ENCODE data around the gene ERICH4.
A peak's percentile ranks its signal among the peaks of the same experiment; 100 is the strongest.
"Not testable (repeated sequence)": the region's sequence is repeated elsewhere in the genome, so short reads cannot be mapped to it uniquely, and the experiment has no call there.

Gene ERICH4

GRCh38 chr19:41414461-41414860 is 28.5 kb upstream of the ERICH4 start:
- no peak for DNase-seq (ENCODE audit: low read depth)

DNA sequence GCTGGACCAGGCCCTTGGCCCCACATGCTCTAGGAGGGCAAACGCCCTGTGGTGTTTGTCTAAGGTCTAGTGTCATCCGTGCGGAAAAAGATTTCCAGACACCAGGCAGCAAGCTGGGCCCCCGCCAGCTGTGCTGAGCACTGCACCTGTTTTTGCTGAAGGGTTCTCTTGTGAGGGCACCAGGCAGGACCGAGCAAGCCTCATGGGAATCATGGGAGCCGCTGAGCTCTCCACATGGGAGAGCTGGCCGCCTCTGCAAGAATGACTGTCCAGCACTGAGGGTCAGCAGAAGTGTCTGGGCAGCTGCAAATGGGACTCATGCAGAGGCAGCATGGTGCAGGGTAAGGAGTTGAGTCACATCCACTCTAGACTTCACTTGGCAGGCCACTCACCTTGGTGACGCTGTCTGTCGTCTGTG is 27.8 kb upstream of the ERICH4 start:
- DNase-seq (ENCODE audit: low read depth): no peak

DNA sequence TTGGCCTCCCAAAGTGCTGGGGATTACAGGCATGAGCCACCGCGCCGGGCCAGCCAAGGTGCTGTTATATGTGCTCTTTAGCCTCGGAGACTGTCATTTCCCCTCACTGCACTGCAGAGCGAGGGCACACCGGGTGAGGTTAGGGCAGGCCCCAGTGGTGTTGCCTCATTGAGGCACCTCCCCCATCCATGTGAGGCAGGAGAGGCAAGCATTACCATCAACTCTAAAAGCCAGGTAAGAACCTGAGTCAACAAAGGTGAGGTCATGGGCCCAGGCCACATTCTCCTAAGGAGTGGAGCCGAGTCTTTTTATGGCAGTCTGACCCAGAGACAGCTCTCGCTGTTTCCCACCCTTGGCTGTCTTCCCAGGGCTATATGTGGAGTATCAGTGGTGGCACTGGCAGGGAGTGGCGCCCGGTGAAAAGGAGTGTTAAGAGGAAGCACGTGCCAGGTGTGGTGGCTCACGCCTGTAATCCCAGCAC is 26.7 kb upstream of the ERICH4 start:
- no peak for DNase-seq (ENCODE audit: low read depth)

DNA sequence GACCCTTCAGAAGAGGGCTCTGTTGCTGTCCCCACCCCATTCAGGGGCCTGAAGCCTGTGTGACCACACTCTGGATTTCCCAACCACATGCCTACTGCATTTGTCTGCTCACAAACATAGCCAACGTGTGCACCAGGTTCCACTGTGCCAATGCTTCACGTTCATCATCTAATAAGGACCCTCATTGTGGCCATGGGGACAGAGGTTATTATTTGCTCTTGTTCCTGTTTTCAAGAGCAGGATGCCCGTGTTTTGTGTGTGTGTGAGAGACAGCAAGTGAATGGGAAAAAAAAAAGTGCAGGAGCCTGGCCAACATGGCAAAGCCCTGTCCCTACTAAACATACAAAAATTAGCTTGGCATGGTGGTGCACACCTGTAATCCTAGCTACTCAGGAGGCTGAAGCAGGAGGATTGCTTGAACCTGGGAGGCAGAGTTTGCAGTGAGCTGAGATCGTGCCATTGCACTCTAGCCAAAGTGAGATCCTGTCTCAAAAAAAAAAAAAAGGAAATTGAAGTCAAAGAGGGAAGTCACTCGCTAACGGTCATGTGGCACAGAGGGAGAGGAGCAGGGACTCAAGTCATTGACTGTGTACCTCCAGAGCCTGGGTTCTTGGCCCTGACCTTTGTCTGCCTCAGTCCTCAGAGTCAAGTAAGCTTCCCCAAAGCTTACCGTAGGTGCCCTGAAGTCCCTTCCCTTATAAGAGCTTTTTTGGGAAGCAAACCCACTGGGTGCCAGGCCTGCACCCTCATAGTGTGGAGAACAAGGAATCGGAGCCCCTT is 22.7 kb upstream of the ERICH4 start:
- no peak for DNase-seq (ENCODE audit: low read depth)

GRCh38 chr19:41421314-41421713 is 21.6 kb upstream of the ERICH4 start:
- no peak for DNase-seq (ENCODE audit: low read depth)

DNA sequence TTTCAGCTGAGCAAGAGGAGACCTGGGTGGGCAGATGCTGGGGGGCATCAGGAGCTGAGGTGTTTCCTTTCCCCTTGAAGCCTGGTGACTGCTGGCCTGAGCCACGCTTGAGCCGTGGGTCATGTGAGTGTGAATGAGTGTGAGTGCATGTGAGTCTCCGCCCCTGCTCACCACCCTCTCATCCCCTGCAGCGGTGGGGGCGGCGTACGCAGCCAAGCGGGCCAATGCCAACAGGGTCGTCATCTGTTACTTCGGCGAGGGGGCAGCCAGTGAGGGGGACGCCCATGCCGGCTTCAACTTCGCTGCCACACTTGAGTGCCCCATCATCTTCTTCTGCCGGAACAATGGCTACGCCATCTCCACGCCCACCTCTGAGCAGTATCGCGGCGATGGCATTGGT is 21.0 kb upstream of the ERICH4 start:
- no peak for DNase-seq (ENCODE audit: low read depth)

DNA sequence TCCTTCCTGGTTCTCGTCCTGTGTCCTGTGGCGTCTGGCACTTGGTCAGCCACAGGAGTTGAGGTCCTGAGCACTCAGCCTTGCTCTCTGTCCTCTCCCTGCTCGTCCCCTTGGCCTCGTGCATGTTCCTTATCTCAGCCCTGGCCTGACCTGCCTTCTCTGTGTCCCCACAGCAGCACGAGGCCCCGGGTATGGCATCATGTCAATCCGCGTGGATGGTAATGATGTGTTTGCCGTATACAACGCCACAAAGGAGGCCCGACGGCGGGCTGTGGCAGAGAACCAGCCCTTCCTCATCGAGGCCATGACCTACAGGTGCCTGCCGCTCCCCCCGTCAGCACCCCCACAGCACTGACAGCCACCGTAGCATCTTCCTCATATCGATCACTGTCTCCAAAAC is 20.5 kb upstream of the ERICH4 start:
- no peak for DNase-seq (ENCODE audit: low read depth)

DNA sequence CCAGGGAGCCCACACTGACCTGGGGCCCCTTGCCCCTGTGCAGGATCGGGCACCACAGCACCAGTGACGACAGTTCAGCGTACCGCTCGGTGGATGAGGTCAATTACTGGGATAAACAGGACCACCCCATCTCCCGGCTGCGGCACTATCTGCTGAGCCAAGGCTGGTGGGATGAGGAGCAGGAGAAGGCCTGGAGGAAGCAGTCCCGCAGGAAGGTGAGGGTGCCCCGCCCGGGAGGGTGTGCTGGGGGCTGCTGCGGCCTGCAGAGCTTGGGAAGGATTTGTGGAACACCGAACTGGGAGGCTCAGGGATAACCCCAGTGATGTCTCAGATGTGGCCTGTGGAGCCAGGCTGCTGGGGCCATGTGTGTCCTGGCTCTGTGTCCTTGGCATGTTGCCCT is 20.0 kb upstream of the ERICH4 start:
- DNase-seq (ENCODE audit: low read depth): no peak

- DNase-seq (ENCODE audit: low read depth): no peak
These were observed 18.4 kb upstream of the ERICH4 start for GRCh38 chr19:41424335-41425173.

- no peak for DNase-seq (ENCODE audit: low read depth)
These were observed 17.5 kb upstream of the ERICH4 start for GRCh38 chr19:41425174-41426115.

GRCh38 chr19:41426116-41426841 is 16.7 kb upstream of the ERICH4 start:
- DNase-seq (ENCODE audit: low read depth): no peak

DNA sequence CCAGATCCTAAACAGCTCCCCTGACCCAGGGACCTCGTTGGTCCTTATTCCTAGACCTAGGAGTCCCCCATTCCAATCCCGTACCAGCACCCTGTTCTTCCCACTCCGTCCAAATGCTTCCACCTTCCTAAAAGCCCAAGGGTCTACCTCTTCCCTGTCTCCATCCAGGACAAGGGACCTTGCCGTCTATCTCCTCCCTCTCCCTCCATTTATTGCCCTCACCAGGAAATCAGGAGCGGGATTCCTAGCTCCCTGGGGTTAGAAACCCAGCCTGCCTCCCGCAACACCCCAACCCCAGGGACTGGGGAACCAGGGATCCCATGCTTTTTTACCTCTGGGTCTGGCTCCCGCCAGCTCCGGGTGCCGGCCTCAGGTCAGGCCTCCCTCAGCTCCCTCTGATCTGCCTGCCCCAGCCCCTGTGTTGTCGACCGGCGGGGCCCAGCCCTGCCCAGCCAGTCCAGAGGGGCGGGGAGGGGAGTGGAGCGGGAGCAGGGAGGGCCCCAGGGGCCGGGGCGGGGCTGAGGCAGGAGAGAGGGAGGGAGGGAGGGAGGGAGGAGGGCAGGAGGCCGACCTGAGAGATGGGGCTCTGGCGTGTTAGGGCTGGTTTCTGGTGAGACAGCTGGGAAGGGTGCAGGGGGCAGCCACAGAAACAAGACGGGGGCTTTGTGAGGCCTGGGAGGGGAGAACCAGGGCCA is 15.9 kb upstream of the ERICH4 start, which contains the start of gene B3GNT8:
B3GNT8 (minus strand) TSS at position 423 of the 695 bp plus-strand sequence. CDS start 596 bp downstream, outside the sequence.
- peak; percentile 23 for DNase-seq (ENCODE audit: low read depth)

- DNase-seq (ENCODE audit: low read depth): peak; percentile 12
These were observed 15.1 kb upstream of the ERICH4 start for GRCh38 chr19:41427647-41428480.

- no peak for DNase-seq (ENCODE audit: low read depth)
These were observed 14.5 kb upstream of the ERICH4 start for GRCh38 chr19:41428481-41428859.

DNA sequence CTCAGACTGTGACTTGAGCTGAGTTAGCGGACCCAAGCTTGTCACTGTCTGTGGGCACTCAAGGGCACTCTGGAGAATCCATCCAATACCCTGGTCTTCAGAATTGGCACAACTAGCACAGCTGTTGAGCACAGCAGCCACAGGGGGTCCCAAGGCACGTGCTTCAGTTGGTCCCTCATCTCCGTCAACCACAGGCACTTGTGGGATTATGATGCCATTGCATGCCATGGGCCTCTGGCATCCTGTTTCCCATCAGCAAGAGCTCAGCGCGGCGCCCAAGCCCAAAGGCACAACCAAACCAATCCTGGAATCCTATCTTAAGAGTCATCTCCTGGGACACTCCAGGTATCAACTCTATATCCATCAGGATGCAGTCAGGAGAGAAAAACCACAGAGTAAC is 12.0 kb upstream of the ERICH4 start:
- no peak for DNase-seq (ENCODE audit: low read depth)

DNA sequence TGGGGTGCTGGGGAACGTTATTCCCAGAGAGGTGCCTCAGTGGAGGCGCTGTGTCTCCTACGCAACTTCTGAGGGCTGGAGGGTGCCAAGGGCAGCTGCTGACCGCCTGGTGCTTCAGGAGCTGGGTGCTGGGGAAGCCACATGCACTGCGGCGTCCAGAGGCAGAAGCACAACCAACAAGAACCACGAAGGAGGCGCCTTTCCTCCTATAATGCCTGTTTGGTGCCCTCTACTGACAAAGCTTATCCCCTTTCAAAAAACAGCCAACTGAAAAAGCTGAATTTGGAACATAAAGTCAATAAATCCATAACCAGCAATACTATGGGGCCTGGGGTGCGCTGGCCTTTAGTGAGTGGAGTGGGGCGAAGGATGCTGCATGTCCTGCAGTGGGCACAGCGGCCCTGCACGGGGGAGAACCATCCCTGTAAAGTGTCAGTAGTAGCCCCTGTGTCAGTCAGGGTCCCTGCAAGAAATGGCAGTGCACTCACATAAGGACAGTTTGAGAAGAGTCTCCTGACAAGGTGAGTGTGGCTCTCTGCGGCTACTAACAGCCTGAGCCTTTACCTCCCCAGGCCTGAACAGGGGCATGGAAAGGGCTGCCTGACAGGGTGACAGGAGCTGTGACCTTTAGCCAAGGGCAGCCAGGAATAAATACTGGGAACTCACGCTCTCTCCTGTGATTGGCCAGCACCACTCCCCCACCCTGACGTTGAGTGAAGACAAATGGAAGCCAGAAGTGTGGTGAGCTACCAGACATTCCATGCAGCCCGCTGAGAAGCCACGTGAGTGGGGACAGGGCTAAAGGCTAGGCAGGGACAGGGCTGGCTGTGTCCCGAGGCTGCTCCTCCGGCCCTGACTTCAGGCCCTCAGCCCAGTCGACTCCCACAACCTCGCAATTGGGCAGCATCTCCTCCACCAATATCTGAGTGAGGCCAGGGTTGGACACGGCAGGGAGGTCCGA is 11.2 kb upstream of the ERICH4 start:
- no peak for DNase-seq (ENCODE audit: low read depth)

DNA sequence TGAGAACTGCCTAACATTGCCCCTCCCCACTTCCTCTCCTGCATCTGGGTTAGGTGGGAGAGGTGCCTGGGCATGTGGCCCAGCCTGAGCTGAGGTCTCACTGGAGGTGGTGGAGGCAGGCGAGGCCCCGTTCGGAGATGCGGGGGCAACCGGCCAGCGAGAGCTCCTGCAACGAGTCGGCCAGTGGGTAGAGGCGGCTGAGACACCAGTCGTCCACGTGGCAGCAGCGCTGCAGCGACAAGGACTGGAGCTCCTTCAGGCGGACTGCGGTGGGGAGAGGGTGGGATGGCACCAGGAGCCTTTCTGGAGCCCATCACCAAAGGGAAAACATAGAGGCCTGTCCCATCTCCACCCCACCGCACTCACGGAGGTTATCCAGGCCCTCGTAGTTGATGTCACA is 9.8 kb upstream of the ERICH4 start:
- no peak for DNase-seq (ENCODE audit: low read depth)

DNA sequence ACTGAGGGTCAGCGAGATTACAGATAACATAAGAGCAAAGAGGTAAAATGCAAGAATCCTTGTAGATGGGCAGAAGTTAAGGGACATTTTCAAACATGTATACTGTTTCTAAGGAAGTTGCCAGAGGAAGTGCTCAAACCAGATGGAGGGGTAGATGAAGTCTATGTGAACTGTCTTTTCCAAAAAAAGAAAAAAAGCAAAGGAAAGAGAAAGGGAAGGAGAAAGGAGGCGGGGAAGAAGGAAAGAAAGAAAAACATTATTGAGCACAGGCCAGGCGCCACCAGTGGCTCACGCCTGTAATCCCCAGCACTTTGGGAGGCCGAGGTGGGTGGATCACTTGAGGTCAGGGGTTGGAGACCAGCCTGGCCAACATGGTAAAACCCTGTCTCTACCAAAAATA is 8.5 kb upstream of the ERICH4 start:
- DNase-seq (ENCODE audit: low read depth): no peak

GRCh38 chr19:41435376-41435775 is 7.6 kb upstream of the ERICH4 start:
- DNase-seq (ENCODE audit: low read depth): not testable (repeated sequence)
